Choroid plexus epithelial cell (primary cell): ENCODE data around the gene BRD7.

Experiments used
- DNase-seq: peaks from one replicate; pipeline ENCODE4 v3.0.0-alpha.2; 2010; ENCODE audit warnings: low read depth
- H3K4me3 ChIP-seq: 2 replicates; pipeline ENCODE4 v1.5.1; 2011; ENCODE audit warnings: low read depth, mild to moderate bottlenecking, control low read depth, low read length, moderate library complexity
- CTCF ChIP-seq: conservative IDR thresholded peaks from 2 replicates; pipeline ENCODE4 v1.5.1; 2011; ENCODE audit warnings: low read depth, mild to moderate bottlenecking, control low read depth, inconsistent platforms, low read length, moderate library complexity

BRD7 gene

DNA sequence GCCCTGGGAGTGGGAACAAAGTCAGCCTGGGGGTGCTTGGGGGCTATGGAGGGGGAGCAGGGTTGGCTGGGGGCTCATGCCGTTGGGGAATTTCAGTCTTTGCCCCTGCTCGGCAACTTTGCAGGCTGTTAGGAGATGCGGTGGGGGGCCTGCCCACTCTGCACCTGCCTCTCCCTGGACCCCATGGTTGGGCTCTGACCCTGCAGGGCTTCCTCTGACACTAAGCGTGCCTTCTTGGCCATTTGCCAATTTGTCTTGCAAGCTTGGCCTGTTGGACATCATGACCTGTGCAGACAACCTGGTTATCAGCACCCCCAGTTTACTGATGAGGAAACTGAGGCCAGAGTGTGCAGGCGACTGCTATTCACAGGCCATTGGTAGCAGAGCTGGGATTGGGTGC is 87.9 kb downstream of the BRD7 start:
- TF ChIP-seq CTCF: no peak
- H3K4me3 ChIP-seq: no peak overlapping the region
- DNase-seq: no peak

- no peak overlapping the region for H3K4me3 ChIP-seq
Measured at GRCh38 chr16:50279504-50279865, 89.3 kb downstream of the BRD7 start.

DNA sequence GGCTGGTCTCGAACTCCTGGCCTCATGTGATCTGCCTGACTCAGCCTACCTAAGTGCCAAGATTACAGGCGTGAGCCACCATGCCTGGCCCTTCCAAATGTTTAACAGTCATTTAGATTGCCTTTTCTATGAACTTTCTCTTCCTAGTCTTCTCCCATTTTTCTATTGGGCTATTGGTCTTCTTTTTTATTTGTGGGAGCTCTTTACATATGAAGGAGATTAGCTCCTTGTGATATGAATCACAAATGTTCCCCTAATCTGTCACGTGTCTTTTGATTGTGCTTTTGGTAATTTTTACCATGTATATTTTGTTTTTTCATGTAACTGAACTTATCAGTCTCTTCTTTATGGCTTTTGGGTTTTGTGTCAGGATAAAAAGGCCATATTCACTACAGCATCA is 90.5 kb downstream of the BRD7 start:
- no peak for TF ChIP-seq CTCF

More at GRCh38 chr16:50279504-50279865, 89.3 kb downstream of the BRD7 start:
- DNase-seq: no peak
- TF ChIP-seq CTCF: no peak

DNA sequence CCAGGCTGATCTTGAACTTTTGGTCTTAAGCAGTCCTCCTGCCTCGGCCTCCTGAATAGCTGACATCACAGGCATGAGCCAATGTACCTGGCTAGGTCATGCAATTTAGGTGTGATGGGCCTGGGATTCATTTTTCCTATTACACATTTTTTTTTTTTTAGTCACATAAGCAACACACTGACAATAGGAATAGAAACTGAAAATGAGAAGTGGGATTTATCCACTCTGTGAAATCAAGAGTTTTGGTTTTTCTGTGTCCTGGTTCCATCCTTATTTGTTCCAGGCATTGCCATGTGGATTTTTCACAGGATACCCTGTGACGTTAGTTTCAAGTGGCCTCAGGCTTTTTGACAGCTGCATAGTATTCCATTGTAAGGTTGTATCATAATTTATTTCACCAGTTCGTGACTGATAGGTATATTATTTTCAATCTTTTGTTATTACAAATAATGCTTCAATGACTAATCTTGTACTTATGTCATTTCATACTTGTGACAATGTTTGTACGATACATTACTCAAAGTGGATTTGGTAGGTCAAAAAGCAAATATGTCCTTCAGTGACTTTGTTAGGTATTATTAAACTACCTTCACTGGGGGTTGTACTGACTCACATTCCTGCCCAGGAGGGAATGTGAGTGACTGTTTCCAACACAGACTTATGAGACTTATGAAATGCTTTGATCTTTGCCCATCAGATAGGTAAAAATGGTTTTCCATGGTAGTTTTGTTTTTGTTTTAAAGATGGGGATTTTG is 91.8 kb downstream of the BRD7 start:
- H3K4me3 ChIP-seq: no peak overlapping the region
- no peak for DNase-seq
- TF ChIP-seq CTCF: no peak

More for the DNA sequence above, 90.5 kb downstream of the BRD7 start:
- H3K4me3 ChIP-seq: no peak overlapping the region
- no peak for DNase-seq

DNA sequence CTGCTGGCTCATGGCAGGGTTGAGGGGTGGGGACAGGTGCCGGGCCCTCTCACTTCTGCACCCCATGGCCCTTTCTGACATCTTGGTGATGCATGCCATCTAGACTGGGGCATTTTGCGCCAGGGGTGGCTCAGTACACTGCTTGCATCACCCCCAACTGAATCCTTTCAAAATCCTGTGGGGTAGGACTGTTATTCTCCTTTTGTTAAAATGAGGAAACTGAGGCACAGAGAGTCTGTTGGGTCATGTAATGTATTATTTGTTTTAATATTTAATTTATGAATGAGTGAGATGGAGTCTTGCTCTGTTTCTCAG is 92.5 kb downstream of the BRD7 start:
- no peak overlapping the region for H3K4me3 ChIP-seq
- no peak for TF ChIP-seq CTCF

GRCh38 chr16:50275428-50276325 is 93.1 kb downstream of the BRD7 start:
- no peak for DNase-seq
- H3K4me3 ChIP-seq: no peak overlapping the region
- no peak for TF ChIP-seq CTCF

More for the DNA sequence above, 92.5 kb downstream of the BRD7 start:
- DNase-seq: no peak
